Thyroid gland (tissue), 4 donors: ENCODE measurements around the gene RHOG.

Experiments used
- CTCF ChIP-seq, 6 experiments: fragments of 200-600 bp in 3 of 6; fragments of 450-650 bp in 3 of 6; sonication (generic) in 3 of 6; IDR thresholded peaks; one replicate each; pipeline ENCODE4 v1.5.1; 2016 to 2019; ENCODE audit warnings: antibody characterized with exemption in 6 of 6, mild to moderate bottlenecking in 2 of 6, inconsistent platforms in 1 of 6, moderate library complexity in 1 of 6
- POLR2A ChIP-seq, 2 donors: fragments of 450-650 bp; IDR thresholded peaks; one replicate each; pipeline ENCODE4 v1.6.1; 2017; ENCODE audit warnings: antibody characterized with exemption in 2 of 2, mild to moderate bottlenecking in 2 of 2, moderate library complexity in 1 of 2

- TF ChIP-seq POLR2A (IDR thresholded peaks at IDR 0.05) = no peak
- no peak for TF ChIP-seq CTCF (IDR thresholded peaks at IDR 0.05)
Observed at GRCh38 chr11:3832816-3833215, 7.9 kb downstream of the RHOG start.
